DMS153 treated with DMSO at 0.1 percent for 48 hours (cell line): ENCODE measurements around the gene BRMS1.
"Not testable (repeated sequence)": the region's sequence is repeated elsewhere in the genome, so short reads cannot be mapped to it uniquely, and the experiment has no call there.

Experiments
- DNase-seq: peaks from one replicate; lab custom pipeline; 2025; ENCODE audit not compliant: unreplicated experiment; lab: John Stamatoyannopoulos, UW

BRMS1 gene

DNA sequence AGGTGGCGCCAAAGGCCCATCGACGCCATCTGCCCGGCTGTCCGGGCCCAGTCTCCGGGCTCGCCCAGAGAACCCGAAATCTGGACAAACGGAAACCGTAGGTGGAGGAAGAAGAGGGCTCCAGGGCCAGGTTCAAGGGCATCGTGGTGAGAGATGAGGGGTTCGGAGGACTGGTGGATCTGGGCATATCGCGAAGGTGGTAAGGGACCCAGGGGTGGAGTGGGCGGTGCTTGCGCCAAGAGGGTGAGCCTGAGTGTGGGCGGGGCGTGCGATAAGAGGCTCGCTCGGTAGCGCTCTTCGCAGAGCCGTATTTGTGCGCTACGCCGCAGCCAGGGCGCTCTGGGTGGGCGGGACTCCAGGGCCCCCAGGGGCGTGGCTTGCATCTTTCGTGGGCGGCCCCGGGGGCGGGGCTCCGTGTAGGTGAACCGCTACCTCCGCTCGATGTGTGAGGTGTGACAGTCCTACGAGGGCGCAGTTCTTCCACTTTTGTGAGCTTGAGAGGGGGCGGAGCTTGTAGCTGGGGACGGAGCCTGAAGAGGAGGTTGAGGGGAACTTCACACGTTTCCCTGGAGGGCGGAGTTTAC, 32.8 kb downstream of the BRMS1 start:
- DNase-seq, result peak; percentile 93

- no peak for DNase-seq
Observed at GRCh38 chr11:66311470-66311964, 33.4 kb downstream of the BRMS1 start.

GRCh38 chr11:66310803-66311440, 34.0 kb downstream of the BRMS1 start:
- not testable (repeated sequence) for DNase-seq

GRCh38 chr11:66310324-66310723, 34.6 kb downstream of the BRMS1 start:
- no peak for DNase-seq

GRCh38 chr11:66309475-66309874, 35.4 kb downstream of the BRMS1 start:
- DNase-seq, result no peak

DNA sequence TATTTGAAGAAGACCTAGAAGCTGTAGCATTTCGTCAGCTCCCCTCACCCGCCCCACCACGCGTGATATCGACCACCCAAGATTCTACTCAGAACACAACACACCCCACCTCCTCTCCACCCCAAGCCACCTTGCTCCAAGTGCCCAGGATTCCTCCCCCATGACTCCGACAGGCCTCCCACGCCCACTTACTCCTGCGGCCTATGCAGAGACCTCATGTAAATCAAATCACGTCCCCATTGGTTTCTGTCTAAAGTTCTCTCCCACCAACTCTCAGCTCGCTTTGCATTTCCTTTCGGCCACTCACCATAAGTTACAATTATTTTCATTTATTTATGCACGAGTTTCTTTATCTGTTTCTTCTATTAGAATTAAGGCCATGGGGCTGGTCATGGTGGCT, 42.2 kb downstream of the BRMS1 start:
- no peak for DNase-seq

GRCh38 chr11:66299186-66299585, 45.7 kb downstream of the BRMS1 start:
- no peak for DNase-seq

DNA sequence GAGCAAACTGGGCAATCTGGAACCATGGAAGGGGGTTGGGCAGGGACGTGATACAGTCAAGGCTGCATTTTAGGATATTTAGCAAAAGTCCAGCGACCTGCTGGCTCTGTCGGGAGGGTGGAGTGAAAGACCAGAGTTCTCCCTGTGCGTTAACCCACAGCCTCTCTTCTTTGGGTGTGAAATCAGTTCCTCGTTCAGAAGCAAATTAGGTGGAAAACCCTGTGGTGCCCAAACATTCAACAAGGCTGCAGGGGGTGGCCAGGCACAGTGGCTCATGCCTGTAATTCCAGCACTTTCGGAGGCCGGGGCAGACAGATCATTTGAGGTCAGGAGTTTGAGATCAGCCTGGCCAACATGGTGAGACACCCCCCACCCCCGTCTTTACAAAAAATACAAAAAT, 47.3 kb downstream of the BRMS1 start:
- no peak for DNase-seq

- no peak for DNase-seq
Observed at GRCh38 chr11:66294626-66295620, 50.0 kb downstream of the BRMS1 start.

DNA sequence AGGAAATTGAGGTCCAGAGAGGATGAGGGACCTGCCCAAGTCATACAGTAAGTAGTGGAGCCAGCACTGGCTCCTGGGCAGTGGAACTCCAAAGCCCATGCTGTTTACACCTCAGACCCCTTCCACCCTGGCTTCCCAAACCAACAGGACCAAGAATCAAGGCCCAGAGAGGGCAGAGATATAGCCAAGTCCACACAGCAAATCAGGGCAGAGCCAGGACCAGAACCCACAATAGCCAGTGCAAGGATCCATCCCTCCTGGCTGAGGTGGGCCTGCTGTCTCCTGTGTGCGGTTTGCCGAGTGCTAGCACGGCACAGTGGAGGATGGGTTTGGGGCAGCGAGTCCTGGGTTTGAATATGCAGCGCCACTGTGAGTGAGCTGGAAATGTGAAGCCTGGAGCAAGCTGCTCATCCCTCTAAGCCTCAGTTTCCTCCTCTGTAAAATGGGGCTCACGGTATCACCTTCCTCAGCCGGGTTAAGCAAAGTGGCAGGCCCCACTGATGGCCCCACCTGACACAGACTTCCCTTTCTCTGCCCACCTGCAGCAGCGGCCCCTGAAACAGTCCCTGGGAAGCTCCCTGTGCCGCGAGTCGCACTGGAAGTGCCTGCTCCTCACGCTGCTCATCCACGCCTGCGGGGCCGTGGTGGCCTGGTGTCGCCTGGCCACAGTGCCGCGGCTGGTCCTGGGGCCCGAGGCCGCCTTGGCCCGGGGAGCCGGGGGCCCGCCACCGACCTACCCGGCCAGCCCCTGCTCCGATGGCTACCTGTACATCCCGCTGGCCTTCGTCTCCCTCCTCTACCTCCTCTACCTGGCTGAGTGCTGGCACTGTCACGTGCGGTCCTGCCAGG, 50.9 kb downstream of the BRMS1 start:
- no peak for DNase-seq

DNA sequence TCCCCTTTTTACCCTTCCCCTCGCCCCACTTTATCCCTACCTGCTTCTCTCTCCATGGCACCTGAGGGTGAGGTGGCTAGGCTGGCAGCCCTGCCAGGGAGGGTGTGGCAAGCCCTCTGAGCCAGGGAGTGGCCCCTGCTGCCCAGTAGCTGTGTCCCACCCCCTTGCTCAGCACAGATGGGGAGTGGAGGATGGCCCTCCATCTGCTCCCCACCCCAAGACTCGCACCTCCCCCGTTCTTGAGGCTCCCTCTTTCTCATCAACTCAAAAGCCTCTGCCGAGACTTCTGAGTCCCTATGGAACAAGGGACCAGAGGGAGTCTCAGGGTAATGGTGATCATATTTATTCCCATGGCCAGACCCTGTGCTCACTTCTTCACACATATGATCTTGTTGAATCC, 51.6 kb downstream of the BRMS1 start:
- DNase-seq, result no peak

- no peak for DNase-seq
Observed at GRCh38 chr11:66292543-66293332, 52.2 kb downstream of the BRMS1 start.

DNA sequence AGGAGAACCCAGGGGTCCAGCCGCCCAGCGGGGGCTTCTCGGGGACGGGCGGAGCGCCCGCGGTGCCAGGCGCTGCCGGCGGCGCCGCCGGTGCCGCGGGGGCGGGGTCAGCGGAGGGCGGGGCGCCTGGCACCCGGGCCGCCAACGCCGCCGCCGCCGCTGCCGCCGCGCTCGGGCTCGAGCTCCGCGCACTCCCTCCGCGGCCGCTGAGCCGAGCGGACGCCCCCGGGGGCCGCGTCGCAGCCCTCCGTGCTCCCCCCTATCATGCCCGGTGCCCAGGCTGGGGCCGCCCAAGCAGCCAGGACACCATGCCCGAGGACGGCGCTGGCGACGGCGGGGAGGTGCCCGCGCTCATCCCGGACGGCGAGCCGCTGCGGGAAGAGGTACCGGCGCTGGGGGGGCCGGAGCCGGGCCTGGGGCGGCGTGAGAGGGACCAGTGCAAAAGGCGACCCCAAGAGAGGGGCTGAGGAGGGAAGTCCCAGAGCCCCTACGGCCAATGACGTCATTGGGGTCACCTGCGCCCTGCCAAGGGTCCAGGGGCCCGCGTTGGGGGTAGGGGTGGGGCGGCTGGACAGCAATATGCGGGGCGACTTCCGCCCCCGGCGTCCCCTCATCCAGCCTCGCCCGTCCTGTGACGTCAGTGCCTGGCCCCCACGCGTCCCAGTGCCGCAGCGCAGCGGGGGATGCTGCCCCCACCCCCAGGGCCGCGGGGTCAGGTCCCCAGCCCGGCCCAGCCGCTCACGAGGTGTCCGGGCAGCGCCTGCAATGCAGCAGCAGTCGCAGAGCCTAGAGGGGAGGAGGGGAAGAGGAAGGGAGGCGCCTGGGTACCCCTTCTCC, 53.0 kb downstream of the BRMS1 start, which contains the start of gene TMEM151A:
TSS of gene TMEM151A (plus strand) at position 189 of the 837 bp plus-strand sequence. CDS start at position 309, 120 bp downstream.
- no peak for DNase-seq

DNA sequence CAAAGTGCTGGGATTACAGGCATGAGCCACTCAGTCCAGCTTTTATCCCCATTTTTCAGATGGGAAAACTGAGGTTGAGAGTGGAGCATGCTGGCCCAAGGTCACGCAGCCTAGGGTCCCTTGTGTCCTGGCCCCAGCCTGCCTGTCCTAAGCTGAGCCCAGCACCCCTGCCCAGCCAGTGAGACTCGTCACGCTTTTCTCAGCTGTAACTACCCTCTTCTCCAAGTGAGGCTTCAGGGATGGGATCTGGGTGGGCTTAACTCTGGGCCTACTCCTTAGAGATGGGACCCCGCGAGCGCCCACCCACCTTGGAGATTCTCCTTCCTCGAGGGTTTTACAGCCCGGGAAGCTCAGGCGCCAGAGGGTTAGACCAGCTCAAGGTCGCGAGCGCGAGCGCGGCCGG, 53.6 kb downstream of the BRMS1 start:
- no peak for DNase-seq

DNA sequence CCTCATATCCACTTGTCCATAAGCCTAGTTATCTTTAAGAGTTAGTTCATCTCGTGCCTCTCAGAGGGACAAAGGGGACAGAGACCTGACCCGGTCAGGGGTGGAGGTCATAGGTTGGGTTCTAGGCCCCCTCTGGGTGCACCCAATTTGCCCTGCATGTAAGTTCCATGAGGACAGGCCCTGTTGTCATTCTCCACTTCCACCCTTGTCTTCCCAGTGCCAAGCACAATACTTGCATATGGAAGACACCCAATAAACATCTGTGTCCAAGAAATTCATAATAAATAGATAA, 54.6 kb downstream of the BRMS1 start:
- no peak for DNase-seq

DNA sequence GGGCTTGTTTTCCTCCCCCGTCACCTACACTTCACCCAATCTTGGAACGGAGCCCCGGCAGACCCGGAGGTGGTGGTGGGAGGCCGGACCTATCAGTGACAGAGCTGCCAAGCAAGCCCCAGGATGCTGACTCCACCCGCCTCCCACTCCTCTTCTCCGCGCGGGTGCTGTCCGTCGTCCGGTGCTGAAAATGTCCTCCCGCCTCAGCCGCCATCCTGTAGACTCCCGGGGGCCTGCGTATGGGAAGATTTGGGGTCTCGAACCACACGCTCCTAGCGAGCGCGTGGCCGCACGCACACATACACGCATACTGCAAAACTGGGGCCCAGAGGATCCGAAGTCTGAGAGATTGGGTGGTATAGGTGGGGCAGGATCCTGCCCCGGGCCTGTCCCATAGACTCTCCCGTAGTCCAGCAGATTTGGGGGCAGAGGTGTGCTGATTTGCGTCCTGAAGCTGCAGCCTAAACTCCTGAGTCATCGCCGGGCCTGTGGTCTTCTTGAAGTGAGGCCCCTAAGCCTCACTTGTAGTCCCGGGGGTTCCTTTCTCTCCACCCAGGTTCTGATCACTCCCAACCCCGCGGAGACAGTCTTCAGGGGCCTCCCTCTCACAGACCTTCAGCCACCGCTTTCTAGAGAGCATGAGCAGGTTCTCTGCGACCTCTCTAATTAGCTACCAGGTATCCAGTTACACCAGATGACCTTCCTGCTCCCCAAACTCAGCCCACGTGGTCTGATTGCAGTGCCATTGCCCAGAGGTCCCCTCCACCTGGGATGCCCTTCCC, 55.2 kb downstream of the BRMS1 start:
- DNase-seq, result peak; percentile 62

DNA sequence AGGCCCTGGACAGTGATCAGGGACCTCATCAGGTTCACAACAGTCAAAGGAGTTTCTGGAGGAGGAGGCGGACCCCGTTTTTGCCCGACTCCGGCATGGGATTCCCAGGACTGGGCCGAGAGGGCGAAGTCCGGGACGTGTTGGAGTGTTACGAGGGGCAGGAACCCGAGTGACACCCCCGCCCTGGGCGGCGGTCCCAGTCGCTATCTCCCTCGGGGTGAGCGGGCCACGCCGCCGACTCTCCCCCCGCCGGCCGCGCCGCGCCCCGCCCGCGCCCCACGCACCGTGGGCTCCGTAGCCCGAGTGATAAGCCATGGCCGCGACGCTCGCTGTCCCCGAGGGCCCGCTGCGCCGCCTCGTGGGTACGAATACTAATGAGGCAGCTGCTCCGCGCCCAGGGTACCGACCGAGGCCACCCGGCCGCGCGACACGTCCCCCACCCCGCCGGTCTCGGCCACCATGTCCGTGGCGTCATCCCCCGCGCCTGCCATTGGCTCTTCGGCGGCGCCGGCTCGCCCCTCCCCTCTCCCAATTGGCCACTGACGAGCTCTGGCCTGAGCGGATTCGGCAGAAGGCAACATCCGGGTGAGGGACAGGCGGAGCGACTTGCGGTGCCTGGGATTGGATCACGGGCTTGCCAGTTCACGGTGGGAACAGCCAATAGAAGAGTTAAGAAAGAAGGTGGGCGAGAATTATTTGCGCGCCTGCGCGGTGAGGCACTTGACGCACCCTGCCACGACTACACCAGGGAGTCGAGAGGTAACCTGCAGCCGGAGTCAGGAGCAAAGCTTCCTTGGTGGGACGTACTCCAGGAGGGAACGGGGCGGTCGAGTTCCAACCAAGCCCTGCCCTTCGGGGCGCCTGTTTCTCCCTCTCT, 56.0 kb downstream of the BRMS1 start, which contains the start of gene YIF1A:
TSS of gene YIF1A (minus strand) at position 473 of the 877 bp plus-strand sequence. CDS start at position 315, 158 bp downstream.
- DNase-seq, result peak; percentile 97
